HepG2 (cell line): ENCODE measurements around the gene TIAM1.

Source experiments
- ATRX ChIP-seq: sonication (generic); formaldehyde crosslinking; IDR thresholded peaks from 2 replicates; pipeline ENCODE4 v1.4.0; 2020; ENCODE audit warnings: missing genetic modification reagents, borderline replicate concordance
- PRDM4 ChIP-seq: sonication (generic); formaldehyde crosslinking; IDR thresholded peaks from 2 replicates; pipeline ENCODE4 v1.9.0; 2021; ENCODE audit warnings: missing genetic modification reagents, borderline replicate concordance
- ZNF333 ChIP-seq: sonication (generic); formaldehyde crosslinking; IDR thresholded peaks from 2 replicates; pipeline ENCODE4 v1.4.0; 2020; ENCODE audit warnings: mild to moderate bottlenecking, missing genetic modification reagents, borderline replicate concordance

GRCh38 chr21:31267644-31268043 is 76.4 kb downstream of the TIAM1 start:
- no peak for TF ChIP-seq ZNF333 (CRISPR knock-in tag)
- TF ChIP-seq PRDM4 (CRISPR knock-in tag), result no peak
- no peak for TF ChIP-seq ATRX (CRISPR knock-in tag)
